Activated CD4-positive, alpha-beta T cell treated with anti-CD3 and anti-CD28 coated beads, Interleukin-2, amount 50 U/mL, for 16 hours (primary cell): ENCODE data around the gene FNDC3B.

ENCODE experiments used
- DNase-seq: peaks from one replicate; pipeline ENCODE4 v3.0.0-alpha.2; 2020

Gene FNDC3B

DNA sequence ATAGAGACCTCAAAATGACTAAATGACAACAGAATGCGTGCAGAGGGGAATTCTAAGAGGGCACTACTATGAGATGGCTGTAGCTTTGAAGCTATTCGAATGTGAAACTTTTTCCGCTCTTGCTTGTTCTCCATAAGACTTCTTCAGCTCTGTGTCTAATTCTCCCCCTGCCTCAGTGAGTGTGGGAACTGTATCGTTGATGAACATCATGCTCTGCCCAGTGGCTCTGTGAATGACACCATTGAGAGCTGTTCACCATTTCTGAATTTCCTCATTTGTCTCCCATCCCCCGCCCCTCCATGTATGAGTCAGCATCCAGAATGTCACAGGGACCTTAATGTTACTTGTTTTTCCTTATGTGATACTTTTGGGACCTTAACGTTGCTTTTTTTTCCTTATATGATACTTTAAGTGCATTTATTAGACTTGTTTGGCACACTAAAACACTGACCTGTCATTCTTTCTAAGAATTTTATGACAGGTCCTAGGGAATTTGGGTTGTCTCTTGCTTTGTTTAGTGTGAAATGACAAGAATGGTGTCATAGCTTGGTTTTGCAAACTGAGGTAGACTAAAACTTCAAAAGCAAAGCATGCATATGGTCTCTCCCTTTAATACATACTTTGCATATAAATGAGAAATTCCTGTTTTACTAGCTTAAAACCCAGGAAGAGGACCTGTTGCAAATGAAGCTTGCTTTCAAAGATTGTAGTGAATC, 99.6 kb downstream of the FNDC3B start:
- DNase-seq = peak; percentile 68

DNA sequence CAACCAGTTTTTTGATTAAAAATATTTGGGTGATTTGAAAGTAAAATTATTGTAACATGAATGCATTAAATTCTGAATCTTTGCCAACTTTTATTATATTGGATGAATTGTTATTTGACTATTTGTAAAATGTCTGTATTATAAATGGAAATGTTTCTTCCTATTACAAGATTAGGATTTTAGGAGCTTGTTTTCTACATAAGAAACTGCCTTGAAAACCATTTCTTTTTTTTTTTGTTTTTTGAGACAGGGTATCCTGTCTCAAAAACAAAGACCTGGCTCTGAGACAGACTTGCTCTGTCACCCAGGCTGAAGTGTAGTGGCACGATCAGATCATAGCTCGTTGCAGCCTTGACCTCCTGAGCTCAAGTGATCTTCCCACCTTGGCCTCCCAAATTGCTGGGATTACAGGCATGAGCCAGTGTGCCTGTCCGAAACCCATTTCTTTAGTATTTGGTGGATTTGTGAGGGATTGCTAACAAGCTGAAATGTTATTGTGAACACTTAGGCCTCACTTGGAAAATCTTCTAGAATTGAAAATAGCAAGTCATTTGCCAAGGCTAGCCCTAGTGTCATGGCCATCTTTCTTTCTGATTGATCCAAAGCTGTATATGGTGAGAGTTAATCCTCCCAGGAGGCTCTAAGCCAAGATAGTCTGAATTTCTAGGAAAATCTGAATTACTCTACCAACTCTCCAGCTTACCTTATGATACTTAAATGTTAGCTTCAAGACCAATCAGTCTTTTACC, 100.3 kb downstream of the FNDC3B start:
- DNase-seq = no peak

GRCh38 chr3:172140499-172141391, 101.4 kb downstream of the FNDC3B start:
- no peak for DNase-seq

DNA sequence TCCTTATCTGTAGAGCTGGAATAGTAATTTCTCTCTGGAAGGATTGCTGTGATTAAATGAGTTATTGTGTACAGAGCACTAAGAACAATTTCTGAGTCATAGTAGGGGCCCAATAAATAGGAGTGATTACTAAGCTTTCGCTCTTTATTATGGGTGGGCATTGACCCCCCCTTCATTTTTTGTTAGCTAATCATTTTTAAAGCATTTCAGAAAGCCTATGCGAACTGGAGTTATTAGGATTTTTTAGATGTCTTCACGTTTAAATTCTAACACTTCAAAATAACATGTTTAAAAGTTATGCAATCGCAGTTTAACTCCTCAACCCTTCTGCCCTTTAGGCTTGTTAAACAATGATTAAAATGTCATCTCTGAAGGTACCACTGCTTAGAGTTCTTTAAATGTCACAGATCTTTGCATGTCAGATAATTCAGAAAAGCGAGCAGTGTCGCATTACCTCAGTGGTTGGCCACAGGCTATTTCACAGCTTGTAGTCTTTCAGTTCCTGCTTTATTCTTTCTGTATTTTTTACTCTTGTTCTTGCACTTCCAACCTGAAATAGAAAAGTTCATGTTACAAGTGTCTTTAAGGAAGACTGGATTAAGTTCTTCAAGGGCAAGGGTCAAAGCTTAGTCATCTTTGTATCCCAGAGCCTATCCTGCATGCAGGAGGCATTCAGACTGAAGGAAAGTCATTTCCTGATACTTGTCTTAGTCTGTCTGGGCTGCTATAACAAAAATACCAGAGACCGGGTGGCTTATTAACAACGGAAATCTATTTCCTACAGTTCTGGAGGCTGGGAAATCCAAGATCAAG, 102.9 kb downstream of the FNDC3B start:
- no peak for DNase-seq

DNA sequence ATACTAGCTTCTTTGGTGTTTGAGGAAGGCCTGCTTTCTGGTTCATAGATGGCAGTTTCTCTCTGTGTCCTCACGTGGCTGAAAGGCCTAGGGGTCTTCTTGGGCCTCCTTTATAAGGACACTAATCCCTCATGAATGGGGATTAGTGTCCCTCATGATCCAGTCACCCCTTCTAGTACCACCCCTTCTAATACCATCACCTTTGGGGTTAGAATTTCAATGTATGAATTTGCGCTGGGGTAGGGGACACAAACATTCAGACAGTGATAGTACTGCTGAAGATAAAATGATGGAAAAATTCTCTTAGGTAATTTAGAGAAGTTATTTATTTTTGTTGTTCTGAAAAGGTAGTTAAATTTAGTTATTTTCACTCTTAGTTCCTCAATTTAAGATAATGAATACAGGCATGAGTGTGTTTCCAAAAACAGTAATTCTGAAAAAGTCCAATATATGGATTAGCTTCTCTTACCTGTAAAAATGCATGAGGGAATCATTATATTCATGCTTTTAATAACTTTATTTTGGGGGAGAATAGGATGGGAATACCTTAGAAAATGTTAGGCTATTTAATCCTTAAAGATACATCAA, 103.6 kb downstream of the FNDC3B start:
- no peak for DNase-seq

- DNase-seq = no peak
Measured at GRCh38 chr3:172143739-172144497, 104.5 kb downstream of the FNDC3B start.

- no peak for DNase-seq
Measured at GRCh38 chr3:172144601-172145000, 105.2 kb downstream of the FNDC3B start.

GRCh38 chr3:172145031-172145686, 105.8 kb downstream of the FNDC3B start:
- DNase-seq = no peak

GRCh38 chr3:172146349-172146748, 107.0 kb downstream of the FNDC3B start:
- DNase-seq = no peak

DNA sequence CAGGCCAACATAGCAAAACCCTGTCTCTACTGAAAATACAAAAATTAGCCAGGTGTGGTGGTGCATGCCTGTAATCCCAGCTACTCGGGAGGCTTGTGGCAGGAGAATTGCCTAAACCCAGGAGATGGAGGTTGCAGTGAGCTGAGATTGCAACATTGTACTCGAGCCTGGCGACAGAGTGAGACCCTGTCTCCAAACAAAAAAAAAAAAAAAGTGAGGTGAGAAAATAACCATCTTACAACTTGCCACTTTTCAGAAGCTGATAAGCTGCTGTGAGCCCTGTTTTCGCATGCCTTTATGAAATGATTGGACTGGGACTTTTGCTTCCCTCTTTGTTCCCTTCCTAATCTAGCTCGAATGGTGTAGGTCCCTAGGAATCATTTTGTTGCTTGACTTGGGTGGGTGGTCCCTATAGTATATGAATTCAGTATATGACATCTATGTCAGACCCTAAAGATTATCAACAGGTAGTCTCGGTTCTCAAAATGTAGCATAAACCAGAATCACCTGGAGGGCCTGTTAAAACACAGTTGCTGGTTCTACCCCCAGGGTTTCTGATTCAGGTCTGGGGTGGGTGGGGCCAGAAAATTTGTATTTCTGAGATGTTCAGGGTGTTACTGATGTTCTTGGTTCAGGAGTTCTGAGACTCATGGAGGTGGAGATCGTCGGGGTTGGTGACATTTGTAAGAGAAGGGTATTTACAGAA, 107.9 kb downstream of the FNDC3B start:
- no peak for DNase-seq

- no peak for DNase-seq
Measured at GRCh38 chr3:172148241-172148640, 108.9 kb downstream of the FNDC3B start.

- DNase-seq = no peak
Measured at GRCh38 chr3:172148702-172149565, 109.6 kb downstream of the FNDC3B start.

DNA sequence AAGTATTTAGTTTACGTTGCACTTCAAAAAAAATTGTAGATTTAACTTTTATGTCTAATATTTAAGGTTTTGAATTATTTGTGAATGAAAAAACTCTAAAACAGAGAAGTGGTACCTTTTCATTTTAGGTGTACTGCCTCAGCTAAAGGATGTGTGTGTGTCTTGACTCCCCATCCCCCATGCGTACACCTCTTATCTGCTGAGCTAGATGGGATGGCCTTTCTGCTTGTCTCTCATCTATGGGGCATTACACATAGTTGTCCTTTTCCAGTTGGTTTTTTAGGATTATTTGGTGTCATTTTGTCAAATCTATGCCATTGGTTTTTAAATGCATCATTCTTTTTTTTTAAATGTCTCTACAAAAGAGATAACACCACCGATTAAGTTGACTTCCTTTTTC, 110.9 kb downstream of the FNDC3B start:
- DNase-seq = no peak

DNA sequence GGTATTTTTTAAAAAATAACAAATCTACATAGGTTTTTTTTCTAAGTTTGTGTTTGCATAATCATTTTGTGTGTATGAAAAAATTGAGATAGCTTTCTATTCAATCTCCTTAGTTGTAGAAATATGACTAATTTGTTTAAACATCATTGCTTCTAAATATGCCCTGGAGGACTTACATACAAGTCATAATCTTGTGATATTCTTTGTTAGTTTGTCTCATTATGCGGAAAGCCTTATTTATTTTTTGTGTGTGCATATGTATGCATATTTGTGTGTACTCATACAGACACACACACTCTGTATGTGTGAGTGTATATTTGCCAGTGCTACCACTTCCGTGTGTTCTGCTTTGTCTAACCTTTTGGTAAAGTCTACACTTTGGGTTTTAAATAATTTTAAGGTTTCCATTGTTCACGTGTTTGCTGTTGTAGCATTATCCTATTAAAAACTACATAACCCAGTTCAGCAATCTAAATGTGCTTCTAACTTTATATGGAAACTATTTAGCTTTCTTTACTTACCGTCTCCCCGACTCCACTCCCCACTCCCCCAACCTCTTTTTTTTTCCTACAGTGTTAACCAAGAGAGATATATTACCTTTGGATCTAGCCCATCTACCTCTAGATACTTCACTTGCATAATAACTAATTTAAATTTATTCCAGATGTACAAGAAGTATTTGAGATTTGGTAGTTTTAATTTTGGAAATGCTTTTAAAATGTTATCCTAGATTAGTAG, 111.7 kb downstream of the FNDC3B start:
- no peak for DNase-seq

DNA sequence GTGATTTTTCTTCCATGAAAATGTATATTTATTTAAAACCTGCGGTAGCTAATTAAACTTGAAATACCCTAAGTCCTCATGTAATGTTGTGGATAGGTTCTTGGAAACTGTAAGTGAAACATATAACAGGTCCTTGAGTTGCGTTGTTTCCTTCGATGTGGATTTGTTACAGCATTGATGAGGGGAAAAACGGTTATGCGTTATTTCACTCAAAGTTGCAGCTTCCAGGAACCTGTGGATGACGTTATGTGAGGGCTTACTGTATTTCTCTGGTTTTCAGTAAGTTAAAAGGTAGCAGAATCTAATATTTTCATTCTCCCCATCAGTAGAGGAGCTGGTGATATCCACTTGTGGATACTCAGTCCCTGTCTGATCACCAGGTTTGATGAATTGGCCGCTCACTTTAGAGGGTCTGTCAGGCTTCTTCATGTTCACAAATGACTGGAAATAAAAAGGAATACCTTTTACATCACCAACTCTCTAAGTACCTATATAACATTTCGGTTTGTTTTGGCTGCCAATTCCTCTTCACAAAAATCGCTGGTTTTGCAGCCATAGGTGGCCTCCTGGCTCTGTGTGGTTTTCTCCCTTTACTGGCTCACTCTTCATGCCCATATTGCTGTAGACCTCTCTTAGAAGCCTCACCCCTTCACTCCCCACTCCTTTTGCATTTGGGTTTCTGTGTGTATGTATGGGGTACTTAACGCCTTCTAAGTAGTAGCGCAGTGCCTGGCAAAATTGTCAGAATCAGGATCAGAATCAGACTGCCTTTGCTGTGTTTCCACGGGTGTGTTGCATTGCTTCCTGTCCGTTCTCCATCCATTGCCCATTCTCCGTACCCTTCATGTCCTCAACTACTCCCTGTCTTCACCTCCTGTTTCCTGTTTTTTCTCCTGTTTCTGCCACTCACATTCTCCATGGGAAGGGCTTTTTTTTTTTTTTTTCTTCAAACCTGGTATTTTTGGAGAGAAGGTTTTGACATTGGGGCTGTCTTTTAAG, 112.6 kb downstream of the FNDC3B start:
- no peak for DNase-seq

DNA sequence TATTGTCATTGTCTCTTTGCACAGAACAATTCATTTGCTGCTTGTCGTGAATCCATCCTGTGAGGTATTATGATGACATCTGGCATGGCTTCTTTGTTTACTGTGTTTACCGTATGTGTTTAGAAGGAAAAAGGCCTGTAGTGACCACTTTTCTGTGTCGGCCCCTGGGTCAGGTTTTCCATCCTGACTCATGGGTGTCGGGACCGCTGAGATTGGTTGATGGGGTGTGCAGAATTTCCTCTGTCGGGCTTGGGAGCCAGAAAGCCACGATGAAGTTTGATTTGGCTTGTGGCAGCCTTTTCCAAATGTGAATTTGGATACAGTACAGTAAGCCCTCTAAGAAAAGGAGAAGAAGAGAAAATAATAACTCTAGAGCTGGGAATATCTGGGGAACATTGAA, 113.5 kb downstream of the FNDC3B start:
- no peak for DNase-seq

DNA sequence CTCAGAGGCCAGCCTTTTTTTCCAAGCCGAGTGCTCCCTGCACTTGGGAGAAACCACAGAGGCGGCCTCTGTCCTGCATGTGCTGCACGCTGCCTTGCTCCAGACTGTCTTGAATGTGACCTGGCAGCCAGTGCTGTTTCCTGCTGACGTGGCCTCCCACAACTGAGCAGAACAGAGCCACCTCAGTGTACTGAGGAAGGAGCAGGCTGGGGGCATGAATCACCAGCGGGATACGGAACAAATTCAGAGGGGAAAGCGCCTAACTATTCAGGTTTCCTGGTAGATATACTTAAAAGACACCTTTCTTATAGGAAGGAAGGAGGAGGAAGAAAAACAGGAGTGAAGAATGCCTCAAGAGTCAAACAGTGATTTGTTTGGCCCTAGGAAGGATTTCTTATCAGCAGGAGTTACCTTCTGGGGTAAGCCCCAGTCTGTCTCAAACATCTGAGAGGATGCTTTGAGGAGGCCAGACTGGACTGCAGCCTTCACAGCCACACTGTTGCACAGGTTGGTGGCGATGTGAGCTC, 114.0 kb downstream of the FNDC3B start:
- DNase-seq = peak; percentile 67
